Mesenchymal stem cell (in vitro differentiated cells and primary cell): ENCODE results near the gene LASP1.

Experiments
- DNase-seq: peaks from one replicate; pipeline ENCODE4 v3.0.0-alpha.2; 2013
- H2AFZ ChIP-seq: one replicate; pipeline ENCODE4 v1.6.1; 2013; ENCODE audit warnings: low read depth, mild to moderate bottlenecking, control low read depth, inconsistent platforms, low read length, moderate library complexity
- H2AK5ac ChIP-seq: 2 replicates; pipeline ENCODE4 v1.6.1; 2013; ENCODE audit warnings: low read length, moderate library complexity, mild to moderate bottlenecking, inconsistent platforms; ENCODE audit not compliant: severe bottlenecking
- H2BK120ac ChIP-seq: one replicate; pipeline ENCODE4 v1.6.1; 2013; ENCODE audit warnings: low read depth, mild to moderate bottlenecking, inconsistent platforms, low read length, moderate library complexity
- H2BK12ac ChIP-seq, 2 experiments: one replicate each; pipeline ENCODE4 v1.6.1; 2013; ENCODE audit warnings: inconsistent platforms in 2 of 2, low read length in 2 of 2, mild to moderate bottlenecking in 2 of 2, moderate library complexity in 2 of 2, control low read depth in 1 of 2
- H2BK15ac ChIP-seq: one replicate; pipeline ENCODE4 v1.6.1; 2013; ENCODE audit warnings: mild to moderate bottlenecking, low read depth, inconsistent platforms; ENCODE audit not compliant: poor library complexity, severe bottlenecking
- H2BK5ac ChIP-seq: 2 replicates; pipeline ENCODE4 v1.6.1; 2013; ENCODE audit warnings: low read depth, mild to moderate bottlenecking, low read length, control low read depth, inconsistent platforms; ENCODE audit not compliant: poor library complexity, severe bottlenecking
- H3K14ac ChIP-seq, 2 experiments: one replicate each; pipeline ENCODE4 v1.6.1; 2013; ENCODE audit warnings: inconsistent platforms in 2 of 2, low read length in 2 of 2, control low read depth in 1 of 2, mild to moderate bottlenecking in 1 of 2, moderate library complexity in 1 of 2
- H3K18ac ChIP-seq, 2 experiments: one replicate each; pipeline ENCODE4 v1.6.1; 2013; ENCODE audit warnings: inconsistent platforms in 2 of 2, low read length in 2 of 2, control low read depth in 1 of 2, low read depth in 1 of 2, mild to moderate bottlenecking in 1 of 2
- H3K23ac ChIP-seq, 2 experiments: one replicate each; pipeline ENCODE4 v1.6.1; 2013; ENCODE audit warnings: inconsistent platforms in 2 of 2, low read length in 2 of 2, mild to moderate bottlenecking in 2 of 2, moderate library complexity in 2 of 2, control low read depth in 1 of 2
- H3K27ac ChIP-seq: 2 replicates; pipeline ENCODE4 v1.5.1; 2013; ENCODE audit warnings: mild to moderate bottlenecking, moderate library complexity, low read length, control low read depth, inconsistent platforms; ENCODE audit not compliant: poor library complexity, severe bottlenecking
- H3K27me3 ChIP-seq, 2 experiments: 2 replicates each; pipeline versions ENCODE4 v1.6.1 to v1.7.0; 2013; ENCODE audit warnings: low read length in 2 of 2, mild to moderate bottlenecking in 2 of 2, moderate library complexity in 2 of 2, control low read depth in 1 of 2, inconsistent platforms in 1 of 2; ENCODE audit not compliant: control insufficient read depth in 1 of 2, insufficient read depth in 1 of 2
- H3K36me3 ChIP-seq, 2 experiments: 2 replicates each; pipeline versions ENCODE4 v1.6.1 to v1.7.0; 2013; ENCODE audit warnings: low read length in 2 of 2, control low read depth in 1 of 2, inconsistent platforms in 1 of 2, low read depth in 1 of 2, mild to moderate bottlenecking in 1 of 2; ENCODE audit not compliant: insufficient read depth in 2 of 2, control insufficient read depth in 1 of 2
- H3K4ac ChIP-seq, 2 experiments: one replicate each; pipeline ENCODE4 v1.6.1; 2013; ENCODE audit warnings: inconsistent platforms in 2 of 2, low read length in 2 of 2, mild to moderate bottlenecking in 2 of 2, moderate library complexity in 2 of 2, control low read depth in 1 of 2, low read depth in 1 of 2
- H3K4me1 ChIP-seq: 2 replicates; pipeline ENCODE4 v1.6.1; 2013; ENCODE audit warnings: low read depth, low read length, control low read depth; ENCODE audit not compliant: control insufficient read depth, insufficient read depth
- H3K4me2 ChIP-seq: 2 replicates; pipeline ENCODE4 v1.6.1; 2013; ENCODE audit warnings: low read length, mild to moderate bottlenecking, inconsistent platforms; ENCODE audit not compliant: poor library complexity, severe bottlenecking
- H3K4me3 ChIP-seq, 2 experiments: 2 replicates each; pipeline versions ENCODE4 v1.5.1 to v1.7.0; 2013; ENCODE audit warnings: low read length in 2 of 2, mild to moderate bottlenecking in 2 of 2, control low read depth in 1 of 2, low read depth in 1 of 2; ENCODE audit not compliant: insufficient read depth in 1 of 2
- H3K79me1 ChIP-seq: replicated peaks from 2 replicates; pipeline ENCODE4 v1.6.1; 2013; ENCODE audit warnings: mild to moderate bottlenecking, control low read depth, low read length, inconsistent platforms; ENCODE audit not compliant: poor library complexity, severe bottlenecking
- H3K9ac ChIP-seq: 2 replicates; pipeline ENCODE4 v1.7.0; 2013; ENCODE audit warnings: mild to moderate bottlenecking, low read length, moderate library complexity
- H3K9me3 ChIP-seq: 2 replicates; pipeline ENCODE4 v1.7.0; 2013; ENCODE audit warnings: mild to moderate bottlenecking, low read length; ENCODE audit not compliant: control insufficient read depth
- H4K8ac ChIP-seq: one replicate; pipeline ENCODE4 v1.6.1; 2013; ENCODE audit warnings: inconsistent platforms, mild to moderate bottlenecking, low read length, moderate library complexity
- H4K91ac ChIP-seq: one replicate; pipeline ENCODE4 v1.6.1; 2013; ENCODE audit warnings: mild to moderate bottlenecking, low read length, inconsistent platforms
- WGBS: methylation state at CpG from one replicate; pipeline ENCODE4 v1.1.7; 2013; ENCODE audit warnings: mixed read lengths; 5-methylcytosine and 5-hydroxymethylcytosine counted together

The LASP1 gene

DNA sequence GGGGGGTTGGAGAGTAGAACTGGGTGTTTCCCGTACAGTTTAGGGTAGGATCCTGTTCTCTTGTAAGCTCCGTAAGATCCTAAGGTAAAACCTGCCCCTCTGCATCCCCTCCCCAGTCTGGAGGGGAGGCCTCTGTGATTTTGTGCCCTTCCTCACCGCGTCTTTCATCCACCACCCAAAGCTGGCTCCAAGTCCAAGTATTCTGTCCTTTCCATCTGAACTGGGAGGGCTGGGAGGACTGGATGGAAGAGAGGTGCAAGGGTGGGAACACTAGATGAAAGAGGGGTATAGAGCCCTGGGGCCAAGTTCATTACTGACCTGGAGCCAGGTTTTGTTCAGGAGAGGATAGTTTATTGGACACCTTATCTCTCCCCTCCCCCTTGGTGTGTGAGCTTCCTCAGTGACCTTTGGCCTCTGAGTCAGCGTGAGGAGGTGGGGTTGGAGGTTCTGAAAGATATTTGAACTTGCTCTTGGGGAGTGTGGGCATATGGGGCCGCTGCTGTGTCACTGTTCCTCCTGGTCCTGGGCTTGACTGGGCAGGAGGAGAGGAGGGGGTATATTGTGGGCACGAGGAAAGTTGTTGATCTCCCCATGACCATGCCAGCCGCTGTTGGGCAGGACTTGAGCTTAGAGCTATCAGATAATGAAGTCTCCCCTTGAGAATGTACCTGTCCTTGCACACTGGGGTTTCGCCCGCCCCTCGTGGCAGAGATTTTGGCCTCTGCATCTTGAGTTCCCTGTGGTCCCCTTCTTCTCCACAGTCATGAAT lies 1.6 kb downstream of the LASP1 start:
- Histone ChIP-seq H3K23ac (peak overlapping the region in 1 of 2 experiments; percentile 9), H4K91ac (peak overlapping the region; percentile 78), H2BK5ac (peak overlapping the region; percentile 85), H3K4me3 (peak overlapping the region; percentile 76 to 96), H2BK15ac (peak overlapping the region; percentile 76), H3K79me1 (no peaks in the 10 kb centered on the region), H3K27me3 (no peaks in the 10 kb centered on the region), H3K4me2 (peak overlapping the region; percentile 36), H2BK120ac (no peak overlapping the region), H3K18ac (peak overlapping the region; percentile 83 to 92), H2AFZ (no peak overlapping the region), H2AK5ac (peak overlapping the region; percentile 95), H4K8ac (peak overlapping the region; percentile 93), H2BK12ac (peak overlapping the region in 1 of 2 experiments; percentile 33), H3K14ac (peak overlapping the region; percentile 30 to 64), H3K4ac (peak overlapping the region in 1 of 2 experiments; percentile 95), H3K36me3 (peaks cover 14 to 24% of the 10 kb centered on the region in 2 experiments), H3K9me3 (no peaks in the 10 kb centered on the region), H3K4me1 (peaks cover 51% of the 10 kb centered on the region), H3K27ac (peak overlapping the region; percentile 96), H3K9ac (peak overlapping the region; percentile 90)
- DNase-seq = peak; percentile 85
- 32% methylated on average over 9 of the region's 11 CpGs for WGBS

DNA sequence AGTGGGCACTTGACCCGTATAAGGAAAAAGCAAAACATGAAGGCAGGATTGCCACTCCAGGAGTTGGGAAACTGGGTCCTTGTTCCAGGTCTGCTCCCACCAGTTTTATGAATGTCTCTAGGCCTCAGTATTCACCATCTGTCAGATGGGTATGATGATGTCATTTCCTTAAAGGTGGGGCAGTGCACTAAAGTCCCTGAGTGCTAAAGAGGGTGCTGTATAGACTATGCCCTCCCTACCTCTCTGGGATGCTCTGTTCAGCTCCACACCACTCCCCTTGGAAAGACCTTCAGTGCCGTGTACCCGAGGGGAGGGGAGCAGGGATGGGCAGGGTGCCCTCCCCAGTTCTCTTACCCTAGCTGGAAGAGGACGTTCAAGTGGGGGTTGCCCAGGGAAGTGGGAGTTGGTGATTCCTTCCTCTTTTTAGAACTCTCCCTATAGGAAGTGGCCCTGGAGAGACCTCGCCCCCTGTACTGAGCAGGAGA lies 2.2 kb downstream of the LASP1 start:
- no peaks in the 10 kb centered on the region for H3K9me3 ChIP-seq
- no peak overlapping the region for H4K8ac ChIP-seq
- H2AFZ ChIP-seq = no peak overlapping the region
- H3K4me1 ChIP-seq = peaks cover 53% of the 10 kb centered on the region
- no peak overlapping the region for H3K4ac ChIP-seq
- H3K23ac ChIP-seq = no peak overlapping the region
- peak overlapping the region in 1 of 2 experiments; percentile 61 for H3K14ac ChIP-seq
- peaks cover 17 to 29% of the 10 kb centered on the region in 2 experiments for H3K36me3 ChIP-seq
- peak overlapping the region; percentile 96 for H3K27ac ChIP-seq
- H3K9ac ChIP-seq = peak overlapping the region; percentile 90
- peak overlapping the region; percentile 36 for H3K4me2 ChIP-seq
- 74% methylated on average over 1 of the region's 5 CpGs for WGBS
- peak overlapping the region; percentile 76 to 96 for H3K4me3 ChIP-seq
- H3K27me3 ChIP-seq = no peaks in the 10 kb centered on the region
- no peak overlapping the region for H4K91ac ChIP-seq
- H2BK15ac ChIP-seq = no peak overlapping the region
- H2BK120ac ChIP-seq = no peak overlapping the region
- H2AK5ac ChIP-seq = peak overlapping the region; percentile 15
- DNase-seq = no peak
- H3K79me1 ChIP-seq = no peaks in the 10 kb centered on the region
- H3K18ac ChIP-seq = peak overlapping the region in 1 of 2 experiments; percentile 25
- no peak overlapping the region for H2BK12ac ChIP-seq
- H2BK5ac ChIP-seq = no peak overlapping the region

DNA sequence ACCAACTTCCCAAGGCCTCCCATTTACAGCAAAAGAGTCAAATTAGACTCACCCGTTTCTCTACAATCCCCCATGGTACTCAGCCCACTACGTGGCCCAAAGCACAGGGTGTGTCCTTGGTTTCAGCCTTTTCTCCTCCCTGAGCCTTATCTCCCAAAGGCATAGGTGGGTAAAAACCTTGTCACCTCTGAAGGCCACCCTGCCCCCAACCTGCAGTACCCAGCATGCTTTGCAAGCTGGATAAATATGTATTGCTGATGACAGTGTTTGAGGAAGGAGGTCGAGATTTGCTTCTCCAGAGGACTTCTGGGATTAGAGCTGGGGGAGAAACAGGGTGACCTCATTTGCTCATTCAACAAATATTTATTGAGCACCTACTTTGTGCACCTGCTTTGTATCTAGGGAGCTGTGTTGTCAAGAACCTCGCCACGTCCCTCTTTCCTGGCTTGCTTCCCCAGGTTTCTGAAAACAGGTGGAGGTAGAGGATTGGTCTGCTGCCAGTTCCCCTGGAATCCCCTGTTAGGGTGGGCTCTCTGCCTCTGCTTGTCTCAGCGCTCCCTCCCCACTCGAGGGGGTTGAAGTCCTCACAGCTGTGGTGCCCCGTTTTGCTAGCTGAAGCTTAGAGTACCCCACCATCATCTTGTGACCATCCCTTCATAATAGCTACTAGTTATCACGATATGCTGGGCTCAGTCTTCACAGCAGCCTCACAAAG lies 3.0 kb downstream of the LASP1 start:
- Histone ChIP-seq H2AK5ac (no peak overlapping the region), H2BK12ac (peak overlapping the region in 1 of 2 experiments; percentile 18), H3K4me1 (peaks cover 59% of the 10 kb centered on the region), H3K9ac (peak overlapping the region; percentile 90), H3K4me2 (peak overlapping the region; percentile 36), H3K4ac (no peak overlapping the region), H3K36me3 (peaks cover 21 to 37% of the 10 kb centered on the region in 2 experiments), H2BK5ac (no peak overlapping the region), H3K27ac (peak overlapping the region; percentile 96), H4K8ac (no peak overlapping the region), H3K23ac (no peak overlapping the region), H2BK120ac (no peak overlapping the region), H3K27me3 (no peaks in the 10 kb centered on the region), H3K79me1 (no peaks in the 10 kb centered on the region), H3K14ac (no peak overlapping the region), H3K18ac (peak overlapping the region in 1 of 2 experiments; percentile 9), H3K4me3 (peak overlapping the region in 1 of 2 experiments; percentile 96), H4K91ac (no peak overlapping the region), H3K9me3 (no peaks in the 10 kb centered on the region), H2BK15ac (peak overlapping the region; percentile 31), H2AFZ (no peak overlapping the region)
- WGBS = 86% methylated on average over 9 of the region's 9 CpGs
- DNase-seq = no peak
